PFSK-1 (cell line): Measurements from ENCODE around the gene RAB5B.

Source experiments
- FOXP2 ChIP-seq: optimal IDR thresholded peaks from 2 replicates; pipeline ENCODE3; 2011; ENCODE audit warnings: borderline replicate concordance, control low read depth, inconsistent platforms; ENCODE audit not compliant: insufficient read depth; ENCODE audit errors: extremely low read length, extremely low read depth
- POLR2AphosphoS5 ChIP-seq: IDR thresholded peaks from 2 replicates; pipeline ENCODE4 v1.6.1; 2012; ENCODE audit warnings: low read depth, mild to moderate bottlenecking, control low read depth, low read length, moderate library complexity
- SIN3A ChIP-seq: IDR thresholded peaks from 2 replicates; pipeline ENCODE4 v1.6.1; 2012; ENCODE audit warnings: mild to moderate bottlenecking, low read length, moderate library complexity, borderline replicate concordance; ENCODE audit not compliant: insufficient read depth
- TAF1 ChIP-seq: IDR thresholded peaks from 2 replicates; pipeline ENCODE4 v1.6.1; 2012; ENCODE audit warnings: low read length, control low read depth, borderline replicate concordance; ENCODE audit not compliant: insufficient read depth
- TF ChIP-seq, protein P1 (sequence below), 2 experiments: IDR thresholded peaks; 2 replicates each; pipeline versions ENCODE4 v1.6.1 to v1.8.0; 2011 to 2012; ENCODE audit warnings: low read depth in 2 of 2, low read length in 2 of 2, control low read depth in 1 of 2, inconsistent platforms in 1 of 2, mild to moderate bottlenecking in 1 of 2, moderate library complexity in 1 of 2; ENCODE audit not compliant: insufficient read depth in 1 of 2

The RAB5B gene

DNA sequence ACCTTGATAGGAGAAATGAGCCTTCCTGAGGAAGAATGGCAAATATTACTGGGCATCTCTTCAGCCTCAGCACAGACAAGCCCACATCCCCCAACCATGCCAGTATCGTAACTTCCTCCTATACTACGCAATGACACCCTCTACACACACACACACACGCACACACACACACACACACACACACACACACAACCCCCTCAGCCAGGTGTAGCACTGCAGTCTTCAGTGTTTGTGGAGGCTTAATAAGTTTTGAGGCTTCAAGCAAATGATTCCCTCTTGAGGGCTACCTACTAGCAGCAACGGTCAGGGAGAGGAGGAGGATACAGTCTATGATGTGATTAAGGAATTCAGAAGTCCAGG lies 41.3 kb upstream of the RAB5B start:
- TF ChIP-seq SIN3A (no peak), POLR2AphosphoS5 (no peak), FOXP2 (no peak), TAF1 (no peak)
- TF ChIP-seq, protein P1, sequence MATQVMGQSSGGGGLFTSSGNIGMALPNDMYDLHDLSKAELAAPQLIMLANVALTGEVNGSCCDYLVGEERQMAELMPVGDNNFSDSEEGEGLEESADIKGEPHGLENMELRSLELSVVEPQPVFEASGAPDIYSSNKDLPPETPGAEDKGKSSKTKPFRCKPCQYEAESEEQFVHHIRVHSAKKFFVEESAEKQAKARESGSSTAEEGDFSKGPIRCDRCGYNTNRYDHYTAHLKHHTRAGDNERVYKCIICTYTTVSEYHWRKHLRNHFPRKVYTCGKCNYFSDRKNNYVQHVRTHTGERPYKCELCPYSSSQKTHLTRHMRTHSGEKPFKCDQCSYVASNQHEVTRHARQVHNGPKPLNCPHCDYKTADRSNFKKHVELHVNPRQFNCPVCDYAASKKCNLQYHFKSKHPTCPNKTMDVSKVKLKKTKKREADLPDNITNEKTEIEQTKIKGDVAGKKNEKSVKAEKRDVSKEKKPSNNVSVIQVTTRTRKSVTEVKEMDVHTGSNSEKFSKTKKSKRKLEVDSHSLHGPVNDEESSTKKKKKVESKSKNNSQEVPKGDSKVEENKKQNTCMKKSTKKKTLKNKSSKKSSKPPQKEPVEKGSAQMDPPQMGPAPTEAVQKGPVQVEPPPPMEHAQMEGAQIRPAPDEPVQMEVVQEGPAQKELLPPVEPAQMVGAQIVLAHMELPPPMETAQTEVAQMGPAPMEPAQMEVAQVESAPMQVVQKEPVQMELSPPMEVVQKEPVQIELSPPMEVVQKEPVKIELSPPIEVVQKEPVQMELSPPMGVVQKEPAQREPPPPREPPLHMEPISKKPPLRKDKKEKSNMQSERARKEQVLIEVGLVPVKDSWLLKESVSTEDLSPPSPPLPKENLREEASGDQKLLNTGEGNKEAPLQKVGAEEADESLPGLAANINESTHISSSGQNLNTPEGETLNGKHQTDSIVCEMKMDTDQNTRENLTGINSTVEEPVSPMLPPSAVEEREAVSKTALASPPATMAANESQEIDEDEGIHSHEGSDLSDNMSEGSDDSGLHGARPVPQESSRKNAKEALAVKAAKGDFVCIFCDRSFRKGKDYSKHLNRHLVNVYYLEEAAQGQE (IDR thresholded peaks at IDR 0.05; ENCODE audit: insufficient read depth in 1 of 2, low read depth in 2 of 2, low read length in 2 of 2), result no peak

GRCh38 chr12:55933169-55933798 lies 40.6 kb upstream of the RAB5B start:
- TF ChIP-seq POLR2AphosphoS5, result no peak
- TF ChIP-seq FOXP2, result no peak
- TF ChIP-seq SIN3A, result no peak
- TF ChIP-seq, protein P1 (IDR thresholded peaks at IDR 0.05; ENCODE audit: insufficient read depth in 1 of 2, low read depth in 2 of 2, low read length in 2 of 2), result no peak
- TF ChIP-seq TAF1, result no peak

GRCh38 chr12:55933799-55934742 lies 39.8 kb upstream of the RAB5B start:
- no peak for TF ChIP-seq TAF1

- TF ChIP-seq TAF1 (no peak), POLR2AphosphoS5 (no peak), FOXP2 (no peak), SIN3A (no peak)
- TF ChIP-seq, protein P1 (IDR thresholded peaks at IDR 0.05; ENCODE audit: insufficient read depth in 1 of 2, low read depth in 2 of 2, low read length in 2 of 2), result no peak
These were observed 39.1 kb upstream of the RAB5B start for GRCh38 chr12:55934773-55935172.

DNA sequence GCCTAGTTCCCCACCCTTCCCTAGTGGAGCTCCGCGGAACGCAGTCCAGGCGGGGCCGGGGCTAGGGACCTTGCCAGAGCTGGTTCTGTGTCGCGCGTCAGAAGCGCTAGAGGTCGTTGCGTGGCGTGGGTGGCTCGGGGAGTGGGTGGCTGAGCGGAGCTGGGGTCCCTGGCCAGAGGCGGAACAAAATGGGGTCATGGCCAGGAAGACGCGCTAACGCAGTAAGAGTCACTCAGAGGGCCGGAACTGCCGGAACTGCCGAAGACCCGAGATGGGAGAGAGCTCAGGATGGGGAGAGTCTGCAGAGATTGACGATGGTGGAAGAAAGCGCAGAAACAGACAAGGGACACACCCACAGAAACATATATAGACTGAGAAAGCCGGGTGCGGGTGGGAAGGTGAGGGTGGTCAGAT lies 38.1 kb upstream of the RAB5B start:
- TF ChIP-seq TAF1, result no peak
- TF ChIP-seq POLR2AphosphoS5, result no peak
- no peak for TF ChIP-seq FOXP2
- TF ChIP-seq SIN3A, result no peak
- TF ChIP-seq, protein P1 (IDR thresholded peaks at IDR 0.05; ENCODE audit: insufficient read depth in 1 of 2, low read depth in 2 of 2, low read length in 2 of 2), result no peak
